CD4-positive, alpha-beta T cell (primary cell): ENCODE measurements around the gene KCNJ4. TPM values are rescaled to one million over a fixed set of nuclear protein-coding genes. Genes with fewer than 3 reads are reported as not detected.

Experiments used
- ATAC-seq: fragments of 200-7000 bp; cut with Tn5 transposase; one replicate; pipeline ENCODE4 v1.10.0; 2022; ENCODE audit warnings: mild to moderate bottlenecking; ENCODE audit not compliant: poor library complexity
- CTCF ChIA-PET: fragments of 350-600 bp; sonication (Branson Sonifier 250); formaldehyde crosslinking; loops from one replicate; lab custom pipeline; 2021; ENCODE audit warnings: antibody characterized with exemption, inconsistent platforms; lab: Charles Lee
- POLR2A ChIA-PET: fragments of 350-600 bp; sonication (Branson Sonifier 250); formaldehyde crosslinking; loops from one replicate; lab custom pipeline; 2021; ENCODE audit warnings: antibody characterized with exemption, inconsistent platforms; lab: Charles Lee
- DNase-seq, 14 experiments: peaks; one replicate each; pipeline ENCODE4 v3.0.0-alpha.2; 2013 to 2020; ENCODE audit warnings: mixed read lengths in 2 of 14
- H3K27ac ChIP-seq, 2 donors: one replicate each; pipeline versions ENCODE4 v1.5.1 to v1.7.0; 2013; ENCODE audit warnings: low read length in 2 of 2, low read depth in 1 of 2, mild to moderate bottlenecking in 1 of 2
- H3K27me3 ChIP-seq, 2 experiments: 1 replicate in 1 of 2; 2 replicates in 1 of 2; pipeline versions ENCODE4 v1.6.1 to v1.7.0; 2013; ENCODE audit warnings: low read length in 2 of 2, control low read depth in 1 of 2, mild to moderate bottlenecking in 1 of 2, moderate library complexity in 1 of 2; ENCODE audit not compliant: insufficient read depth in 2 of 2, control insufficient read depth in 1 of 2
- H3K36me3 ChIP-seq: one replicate; pipeline ENCODE4 v1.6.1; 2013; ENCODE audit warnings: low read length, control low read depth; ENCODE audit not compliant: insufficient read depth
- H3K4me1 ChIP-seq: one replicate; pipeline ENCODE4 v1.6.1; 2013; ENCODE audit warnings: low read length, control low read depth; ENCODE audit not compliant: insufficient read depth
- H3K4me3 ChIP-seq: one replicate; pipeline ENCODE4 v1.5.1; 2013; ENCODE audit warnings: mild to moderate bottlenecking, low read length, moderate library complexity
- H3K9me3 ChIP-seq, 2 experiments: 1 replicate in 1 of 2; 2 replicates in 1 of 2; pipeline versions ENCODE4 v1.6.1 to v1.7.0; 2013; ENCODE audit warnings: low read length in 2 of 2, mild to moderate bottlenecking in 2 of 2, control low read depth in 1 of 2, moderate library complexity in 1 of 2; ENCODE audit not compliant: control insufficient read depth in 1 of 2, insufficient read depth in 1 of 2
- H3K27ac Mint-ChIP-seq: one replicate; pipeline ENCODE4 v1.8.0; 2020; ENCODE audit warnings: mixed read lengths
- H3K27me3 Mint-ChIP-seq: one replicate; pipeline ENCODE4 v1.8.0; 2021; ENCODE audit warnings: mixed read lengths
- H3K36me3 Mint-ChIP-seq: one replicate; pipeline ENCODE4 v1.8.0; 2021; ENCODE audit warnings: low read depth, mixed read lengths
- H3K4me1 Mint-ChIP-seq: one replicate; pipeline ENCODE4 v1.8.0; 2021; ENCODE audit warnings: low read depth, mixed read lengths
- H3K4me3 Mint-ChIP-seq: one replicate; pipeline ENCODE4 v1.8.0; 2020; ENCODE audit warnings: mild to moderate bottlenecking, mixed read lengths
- H3K9me3 Mint-ChIP-seq: one replicate; pipeline ENCODE4 v1.8.0; 2020; ENCODE audit warnings: mixed read lengths
- CTCF ChIP-seq: fragments of 200-600 bp; IDR thresholded peaks from one replicate; pipeline ENCODE4 v1.8.0; 2022; ENCODE audit warnings: antibody characterized with exemption, mild to moderate bottlenecking
- intact Hi-C, 2 experiments: fragments of 100-400 bp; cut with DNase I in 1 of 2; cut with micrococcal nuclease in 1 of 2; formaldehyde crosslinking; loops; one replicate each; pipeline versions ENCODE4 v1.15.1 to v1.9.0; 2023 to 2025; cut with DNase I, micrococcal nuclease
- total RNA-seq, 174 experiments: library from RNA in 2 of 174; stranded (reverse) in 2 of 174; gene quantifications; one replicate each; pipeline ENCODE4 v1.2.3 and lab custom pipeline; 2021 to 2026

KCNJ4 gene
- total RNA-seq, 2 experiments from 2014 or later, result not detected

- intact Hi-C loops, result loop anchor here in 1 of 2 experiments (2.0 kb wide), 1 partner anchor 17 kb away; no protein-coding TSS in a partner anchor
- TF ChIP-seq CTCF, result no peak
- Mint-ChIP-seq H3K4me1 (peaks cover 67% of the 10 kb centered on the region), H3K27ac (peak overlapping the region; percentile 61), H3K4me3 (no peak overlapping the region), H3K36me3 (peaks cover 99% of the 10 kb centered on the region), H3K9me3 (no peaks in the 10 kb centered on the region), H3K27me3 (no peaks in the 10 kb centered on the region)
- H3K27ac ChIP-seq, result no peak overlapping the region
- no peaks in the 10 kb centered on the region for H3K9me3 ChIP-seq
- CTCF ChIA-PET, result interaction anchor here (0.6 kb wide), 1 partner anchor 156 kb away, joined by 3 read pairs; no protein-coding TSS in a partner anchor
- no peak overlapping the region for H3K4me3 ChIP-seq
- peaks cover 99% of the 10 kb centered on the region for H3K36me3 ChIP-seq
- DNase-seq, result no peak
- POLR2A ChIA-PET, result interaction anchor here (0.8 to 2.3 kb wide), 3 partner anchors 16 to 196 kb away, joined by 3 to 10 read pairs (median 4); partner anchors contain the start of gene TOMM22
- peaks cover 11% of the 10 kb centered on the region for H3K4me1 ChIP-seq
- ATAC-seq, result peak; percentile 27
- no peaks in the 10 kb centered on the region for H3K27me3 ChIP-seq
Measured at GRCh38 chr22:38485783-38486182, 30.8 kb upstream of the KCNJ4 start.

GRCh38 chr22:38484244-38484643 is 29.2 kb upstream of the KCNJ4 start:
- Mint-ChIP-seq H3K27ac (peak overlapping the region; percentile 53), H3K4me1 (peaks cover 56% of the 10 kb centered on the region), H3K36me3 (peaks cover 84% of the 10 kb centered on the region), H3K9me3 (no peaks in the 10 kb centered on the region), H3K4me3 (no peak overlapping the region), H3K27me3 (no peaks in the 10 kb centered on the region)
- no peak for DNase-seq
- Histone ChIP-seq H3K36me3 (peaks cover 92% of the 10 kb centered on the region), H3K4me1 (peaks cover 10% of the 10 kb centered on the region), H3K27me3 (no peaks in the 10 kb centered on the region), H3K27ac (no peak overlapping the region), H3K4me3 (no peak overlapping the region), H3K9me3 (no peaks in the 10 kb centered on the region)
- POLR2A ChIA-PET, result interaction anchor here (0.7 to 2.3 kb wide), 3 partner anchors 14 to 19 kb away, joined by 3 to 10 read pairs (median 4); no protein-coding TSS in a partner anchor
- CTCF ChIA-PET, result no interaction called here
- TF ChIP-seq CTCF, result no peak
- no peak for ATAC-seq
- intact Hi-C loops, result loop anchor here in 1 of 2 experiments (2.0 kb wide), 1 partner anchor 19 kb away; no protein-coding TSS in a partner anchor

GRCh38 chr22:38482662-38483308 is 27.8 kb upstream of the KCNJ4 start:
- Histone ChIP-seq H3K36me3 (peaks cover 81% of the 10 kb centered on the region), H3K27me3 (no peaks in the 10 kb centered on the region), H3K4me3 (no peak overlapping the region), H3K27ac (no peak overlapping the region), H3K4me1 (peaks cover 8% of the 10 kb centered on the region), H3K9me3 (no peaks in the 10 kb centered on the region)
- ATAC-seq, result no peak
- DNase-seq, result no peak
- no peak for TF ChIP-seq CTCF
- no peaks in the 10 kb centered on the region for H3K27me3 Mint-ChIP-seq
- no peaks in the 10 kb centered on the region for H3K9me3 Mint-ChIP-seq
- peaks cover 70% of the 10 kb centered on the region for H3K36me3 Mint-ChIP-seq
- peaks cover 46% of the 10 kb centered on the region for H3K4me1 Mint-ChIP-seq
- ChIA-PET POLR2A (interaction anchor here (1.3 to 2.9 kb wide), 4 partner anchors 7 to 19 kb away, joined by 3 to 13 read pairs (median 8); no protein-coding TSS in a partner anchor), CTCF (no interaction called here)
- no peak overlapping the region for H3K4me3 Mint-ChIP-seq
- H3K27ac Mint-ChIP-seq, result peak overlapping the region; percentile 53
- intact Hi-C loops, result no loop called here
